NCI-H146 treated with DMSO at 0.1 percent for 48 hours (cell line): ENCODE data around the gene SLC49A3.
"Not testable (repeated sequence)": the region's sequence is repeated elsewhere in the genome, so short reads cannot be mapped to it uniquely, and the experiment has no call there.

ENCODE experiments used
- DNase-seq: peaks from one replicate; lab custom pipeline; 2025; ENCODE audit not compliant: unreplicated experiment; lab: John Stamatoyannopoulos, UW

Gene SLC49A3

GRCh38 chr4:703336-704197 is 14.6 kb upstream of the SLC49A3 start:
- DNase-seq = no peak

DNA sequence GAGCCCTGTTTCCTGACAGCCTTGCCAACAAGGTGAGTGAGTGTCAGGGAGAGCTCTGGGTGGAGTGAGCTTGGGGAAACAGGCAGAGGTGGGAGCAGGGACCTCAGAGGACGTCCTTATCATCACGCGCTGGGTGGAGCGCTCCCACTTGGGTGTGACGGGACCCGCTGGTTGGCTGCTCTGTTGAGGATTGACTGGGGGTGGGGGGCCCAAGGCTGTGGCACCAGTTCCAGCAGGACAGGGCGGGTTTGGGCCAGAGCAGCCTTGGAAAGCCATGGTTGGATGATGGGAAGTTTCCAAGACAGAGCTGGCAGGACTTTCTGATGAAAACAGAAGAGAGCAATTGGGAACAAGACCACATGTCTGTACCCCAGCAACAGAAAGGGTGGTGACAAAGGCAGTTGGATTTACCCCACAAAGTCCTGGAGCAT is 13.7 kb upstream of the SLC49A3 start:
- no peak for DNase-seq

GRCh38 chr4:700587-701264 is 11.8 kb upstream of the SLC49A3 start:
- no peak for DNase-seq

GRCh38 chr4:699816-700580 is 11.0 kb upstream of the SLC49A3 start:
- DNase-seq = no peak

DNA sequence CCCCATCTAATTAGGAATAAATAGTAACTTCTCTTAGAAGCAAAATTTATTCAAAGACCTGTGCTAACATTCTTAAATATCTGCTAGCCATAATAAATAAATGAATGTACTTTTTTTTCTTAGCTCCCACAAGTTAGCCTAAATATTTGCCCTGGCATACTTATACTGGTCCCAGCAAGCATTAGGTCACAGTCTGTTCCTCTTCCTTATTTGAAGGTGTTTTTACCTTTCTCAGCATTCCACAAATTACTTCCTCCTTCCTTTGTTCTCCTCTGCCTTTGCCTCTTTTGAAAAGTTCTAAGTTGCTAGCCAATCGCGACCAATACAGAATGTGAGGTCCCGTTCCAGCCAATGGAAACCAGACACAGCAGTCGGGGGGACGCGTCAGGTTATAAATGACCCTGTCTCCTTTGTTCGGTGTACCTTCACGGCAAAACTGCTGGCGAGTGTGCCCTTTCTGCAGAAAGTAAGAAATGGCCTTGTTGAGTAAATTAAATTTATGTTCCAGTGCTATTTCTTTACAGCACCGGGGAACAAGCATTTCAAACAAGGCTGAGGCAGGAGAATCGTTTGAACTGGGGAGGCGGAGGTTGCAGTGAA is 5.5 kb upstream of the SLC49A3 start:
- DNase-seq = not testable (repeated sequence)

GRCh38 chr4:692771-693554 is 4.0 kb upstream of the SLC49A3 start:
- DNase-seq = no peak

GRCh38 chr4:689723-690122 is 772 bp upstream of the SLC49A3 start:
- DNase-seq = no peak

DNA sequence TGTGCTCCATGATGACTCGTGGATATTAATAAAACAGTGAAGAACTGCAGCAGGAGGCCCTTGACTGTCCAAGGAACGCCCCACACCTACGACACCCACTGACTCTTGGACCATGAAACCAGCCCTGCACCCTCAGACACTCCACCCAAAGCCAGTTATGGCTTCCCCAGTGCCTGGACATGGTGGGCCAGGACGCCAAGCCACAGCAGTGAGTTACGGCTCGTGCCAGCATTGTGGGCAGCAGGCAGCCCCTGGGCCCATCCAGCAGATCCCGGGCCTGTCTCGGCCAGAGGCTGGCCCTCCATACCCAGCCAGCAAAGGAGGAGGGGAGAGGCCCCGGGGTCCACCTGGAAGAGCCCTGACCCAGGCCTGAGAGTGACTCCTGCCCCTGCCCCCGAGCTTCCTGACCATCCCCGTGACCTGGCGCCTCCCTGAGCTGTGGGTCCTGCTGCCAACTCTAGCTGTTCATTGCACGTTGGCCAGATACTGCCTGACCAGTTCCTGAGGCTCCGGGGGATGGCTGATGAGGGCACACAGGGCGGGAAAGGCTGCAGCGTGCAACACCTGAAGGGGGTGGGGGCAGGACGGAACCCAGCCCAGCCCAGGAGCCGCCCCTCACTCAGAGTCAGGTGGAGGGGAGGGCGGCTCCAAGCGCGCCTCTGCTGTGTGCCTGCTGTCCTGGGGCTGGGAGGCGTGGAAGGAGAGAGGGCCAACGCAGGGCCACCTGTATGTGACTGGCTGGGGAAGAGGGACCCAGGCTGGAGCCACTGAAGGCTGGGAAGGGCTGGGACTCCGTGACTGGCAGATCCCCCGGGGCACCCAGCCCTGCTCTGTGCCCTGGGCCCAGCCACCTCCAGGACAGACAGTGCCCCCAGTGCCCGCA is 739 bp downstream of the SLC49A3 start:
- DNase-seq = no peak

DNA sequence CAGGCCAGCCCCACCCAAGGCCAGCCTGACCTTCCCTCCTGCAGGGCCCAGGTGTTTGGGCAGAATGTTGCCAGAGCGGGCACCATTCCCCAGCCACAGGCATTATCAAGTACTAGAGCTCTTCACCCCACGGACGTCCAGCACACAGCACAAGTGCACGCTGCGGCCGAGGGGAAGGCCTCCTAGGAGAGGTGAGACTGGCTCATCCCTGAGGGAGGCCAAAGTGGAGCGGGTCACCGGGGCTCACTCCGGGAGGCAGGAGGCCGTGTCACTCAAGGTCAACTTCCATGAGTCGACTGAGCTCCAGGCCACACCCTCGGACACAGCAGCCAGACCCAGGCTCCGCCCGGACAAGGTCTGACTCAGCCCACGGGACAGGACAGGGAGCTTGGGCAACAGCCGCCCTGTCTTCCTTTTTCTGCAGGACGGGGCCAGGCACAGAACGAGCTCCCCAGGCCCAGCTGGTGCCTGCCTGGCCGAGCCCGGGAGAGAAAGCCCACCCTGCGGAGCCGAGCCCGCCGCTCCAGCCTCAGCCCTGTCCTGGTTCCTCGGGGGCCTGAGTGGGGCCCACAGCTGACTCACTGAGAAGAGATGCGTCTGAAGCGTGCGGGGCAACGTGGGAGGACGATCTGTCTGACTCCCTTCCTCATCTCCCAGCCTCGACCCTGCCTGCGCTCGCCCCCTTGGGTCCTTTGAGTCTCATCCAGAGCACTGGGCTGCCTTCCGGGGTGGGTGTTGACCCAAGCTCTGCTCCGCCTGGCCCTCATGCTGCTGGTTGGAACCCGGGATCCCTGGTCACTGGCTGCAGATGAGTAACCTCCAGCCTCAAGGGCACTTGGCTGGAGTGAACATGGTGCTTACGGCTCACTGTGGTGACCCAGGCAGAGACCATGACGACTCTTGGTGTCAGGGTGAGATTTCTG is 1.6 kb downstream of the SLC49A3 start:
- no peak for DNase-seq

- DNase-seq = no peak
Observed at GRCh38 chr4:686413-687040, 2.4 kb downstream of the SLC49A3 start.

- no peak for DNase-seq
Observed at GRCh38 chr4:685679-686412, 3.1 kb downstream of the SLC49A3 start.

GRCh38 chr4:684623-685327 is 4.2 kb downstream of the SLC49A3 start:
- DNase-seq = no peak

DNA sequence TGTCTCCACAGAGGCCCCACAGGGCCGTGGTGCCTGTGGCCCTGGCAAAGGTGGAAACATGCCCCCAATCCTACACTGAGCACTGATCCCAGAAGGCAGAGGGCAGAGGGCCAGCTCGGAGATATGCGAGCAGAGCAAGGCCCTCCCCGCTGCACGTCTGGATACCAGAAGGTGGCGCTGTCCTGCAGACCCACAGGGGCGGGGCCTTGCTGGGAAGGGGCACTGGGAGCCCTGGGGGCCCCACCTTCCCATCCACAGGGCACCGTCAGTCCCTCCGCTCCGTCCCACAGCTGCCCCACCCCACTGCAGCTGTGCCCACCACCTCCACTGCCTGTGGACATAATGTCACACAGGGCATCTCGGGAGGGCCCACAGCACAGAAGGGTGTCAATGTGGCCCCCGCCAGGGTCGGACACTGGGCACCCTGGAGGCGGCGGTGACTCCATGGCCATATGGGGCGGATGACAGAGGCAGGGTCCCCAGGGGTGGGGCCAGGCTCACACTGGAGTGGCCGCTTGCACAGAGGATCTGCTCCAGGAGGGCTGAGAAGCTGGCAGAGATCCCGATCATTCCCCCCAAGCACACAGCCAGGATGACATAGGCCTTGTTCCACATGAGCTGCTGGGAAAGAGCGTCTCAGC is 4.8 kb downstream of the SLC49A3 start:
- DNase-seq = no peak

DNA sequence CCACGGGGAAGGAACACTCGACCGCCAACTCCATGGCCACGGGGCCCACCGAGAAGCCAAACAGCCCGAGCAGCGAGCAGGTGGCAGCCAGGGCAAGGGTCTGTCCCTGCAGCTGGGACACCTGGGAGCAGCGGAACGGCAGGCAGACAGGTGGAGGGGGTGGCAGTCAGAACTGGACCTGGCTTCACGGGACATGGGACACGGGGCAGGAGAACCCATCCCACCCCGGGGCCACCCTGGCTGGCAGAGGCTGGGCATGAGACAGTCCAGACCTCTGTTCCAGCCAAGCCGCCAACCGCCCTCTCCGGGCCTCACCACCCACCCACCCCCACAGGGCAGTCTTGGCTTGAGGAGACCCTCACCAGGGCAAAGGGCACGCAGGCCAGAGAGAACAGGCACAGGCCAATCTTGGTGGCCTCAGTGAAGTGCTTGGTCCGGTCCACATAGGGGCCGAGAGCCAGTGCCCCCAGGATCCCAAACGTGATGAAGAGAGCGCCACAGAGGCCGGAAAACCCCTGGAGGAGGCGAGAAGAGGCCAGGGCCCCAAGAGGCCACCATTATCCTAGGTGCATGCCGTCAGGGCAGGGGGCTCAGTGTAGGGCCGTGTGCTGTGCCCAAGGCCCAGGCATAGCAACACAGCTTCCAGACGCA is 5.6 kb downstream of the SLC49A3 start:
- DNase-seq = no peak

- DNase-seq = peak; percentile 64
Observed at GRCh38 chr4:682490-683172, 6.3 kb downstream of the SLC49A3 start.
